ENCODE results near the gene ACRBP. TPM values are rescaled to one million over a fixed set of nuclear protein-coding genes. Genes with fewer than 3 reads are reported as not detected.

The ACRBP gene
- total RNA-seq (2014; rRNA removed; shearing (Covaris generic)) = not detected in 2 replicates

DNA sequence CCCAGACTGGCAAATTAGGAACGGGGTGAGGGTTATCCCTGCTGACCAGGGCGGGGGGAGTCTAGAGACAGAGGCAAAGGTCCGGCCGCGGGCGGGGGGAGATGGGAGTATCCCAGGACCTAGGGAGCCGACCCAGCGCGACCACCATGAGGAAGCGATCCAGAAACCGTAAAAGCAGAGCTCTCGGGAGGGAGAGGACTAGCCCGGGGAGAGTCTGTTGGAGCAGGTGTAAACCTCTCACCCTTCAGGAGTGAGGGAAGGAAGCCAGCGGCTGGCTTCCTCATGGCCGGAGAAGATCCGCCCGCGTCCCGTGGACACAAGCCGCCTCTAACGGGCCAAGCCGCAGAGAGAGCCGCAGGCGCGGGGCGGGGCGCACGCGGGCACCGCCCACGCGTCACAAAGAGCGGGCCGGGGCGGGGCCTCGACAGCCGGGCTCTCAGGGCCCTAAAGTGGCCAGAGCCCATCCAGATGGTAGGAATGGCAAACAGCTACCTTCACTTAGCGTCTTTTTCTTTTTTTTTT lies at the start of gene ACRBP:
Gene ACRBP (minus strand): TSS at position 350 of the 522 bp plus-strand sequence. CDS start 66 bp downstream, at position 284.
- no peak for DNase-seq (ENCODE audit: low read depth)

DNA sequence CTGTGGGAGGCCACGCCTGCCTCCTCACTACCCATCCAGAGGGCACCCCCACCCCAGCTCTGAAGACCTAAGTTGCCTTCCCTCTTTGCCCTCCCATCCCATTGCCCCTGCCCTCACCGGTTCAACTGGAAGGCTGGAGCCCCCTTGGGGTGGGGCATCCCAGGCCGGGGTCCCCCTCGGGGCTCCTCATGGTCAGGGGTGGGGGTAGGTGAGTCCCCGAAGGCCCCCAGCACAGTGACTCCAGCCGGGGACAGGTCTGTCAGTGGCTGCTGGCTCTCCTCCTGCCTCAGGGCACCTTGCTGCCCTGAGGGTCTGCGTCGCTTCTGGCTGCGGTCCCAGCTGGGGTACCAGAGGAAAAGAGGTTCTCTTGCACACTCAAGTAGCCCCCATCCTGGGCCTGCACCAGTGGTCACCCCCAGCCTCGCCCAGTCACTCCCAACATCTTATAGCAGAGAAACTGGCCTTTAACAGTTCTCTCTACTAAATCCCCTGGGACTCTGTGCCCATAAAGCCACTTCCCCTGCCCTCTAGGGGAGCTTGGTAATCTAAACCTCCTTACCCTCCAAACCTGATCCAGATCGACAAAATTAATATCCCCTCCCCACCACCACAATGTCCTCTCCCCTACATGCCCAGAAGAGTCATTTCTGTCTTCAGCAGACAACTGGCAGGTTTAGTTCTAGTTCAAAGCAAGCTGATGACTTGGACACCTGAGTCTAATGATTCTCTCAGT lies 48.2 kb upstream of the ACRBP start:
- no peak for DNase-seq (ENCODE audit: low read depth)

DNA sequence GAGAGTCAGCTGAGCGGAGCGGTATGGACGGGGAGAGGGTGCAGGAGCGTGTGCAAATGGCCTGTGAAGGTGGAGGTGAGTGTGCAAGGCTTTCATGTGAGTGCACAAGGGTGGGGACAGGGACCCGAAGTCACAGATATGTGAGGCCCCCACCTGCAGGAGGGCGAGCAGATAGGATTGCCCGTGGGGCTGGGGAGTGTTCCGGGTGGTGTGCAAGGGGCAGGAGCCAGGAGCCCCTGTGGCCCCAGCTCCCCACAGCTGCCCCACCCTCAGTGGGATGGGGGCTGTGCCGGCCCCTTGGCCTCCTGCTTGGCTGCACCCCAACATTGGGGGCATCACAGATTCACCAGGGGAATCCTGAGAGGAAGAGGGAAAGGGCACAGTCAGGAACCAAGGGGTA lies 47.5 kb upstream of the ACRBP start:
- DNase-seq (ENCODE audit: low read depth) = no peak

DNA sequence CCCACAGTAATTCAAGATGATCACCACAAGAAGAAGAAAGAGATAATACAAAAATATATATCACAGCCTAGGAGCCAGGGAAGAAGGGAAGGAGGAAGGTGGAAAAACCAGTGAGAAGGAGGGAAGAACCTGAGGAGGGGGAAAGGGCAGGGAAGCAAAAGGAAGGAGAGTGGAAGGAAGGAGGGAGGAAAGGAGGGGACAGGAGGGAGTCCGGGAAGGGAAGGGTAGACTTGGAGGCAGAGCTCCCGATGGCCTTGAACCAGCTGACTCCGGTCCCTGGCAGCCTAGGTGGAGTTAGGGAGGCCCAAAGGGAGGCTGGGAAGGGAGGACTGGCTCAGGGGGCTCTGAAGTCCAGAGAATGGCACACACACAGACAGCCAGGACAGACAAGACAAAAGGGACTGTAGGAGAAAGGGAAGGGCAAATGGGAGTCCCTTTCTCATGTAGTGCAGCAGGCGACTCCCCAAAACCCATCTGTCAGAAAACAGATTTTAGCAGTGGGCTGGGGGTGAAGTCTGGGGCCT lies 46.7 kb upstream of the ACRBP start:
- DNase-seq (ENCODE audit: low read depth) = no peak

DNA sequence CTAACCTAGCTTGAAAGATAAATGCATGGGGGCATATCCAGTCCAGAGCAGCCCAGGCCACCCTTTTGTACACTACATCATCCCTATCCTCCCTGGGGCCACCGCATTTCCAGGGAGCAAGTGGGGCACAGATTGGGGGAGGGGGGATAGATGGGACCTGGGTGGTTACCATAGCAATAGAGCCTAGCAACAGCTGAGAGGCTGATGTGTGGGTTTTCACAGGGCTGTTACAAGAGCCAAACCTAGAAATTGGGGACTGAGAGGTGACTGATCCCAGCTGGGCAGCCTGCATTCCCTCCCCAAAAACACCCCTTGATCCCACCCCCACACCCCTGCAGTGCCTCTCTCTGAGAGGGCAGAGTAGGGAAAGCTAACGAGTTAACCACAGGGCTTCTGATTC lies 45.7 kb upstream of the ACRBP start:
- no peak for DNase-seq (ENCODE audit: low read depth)

DNA sequence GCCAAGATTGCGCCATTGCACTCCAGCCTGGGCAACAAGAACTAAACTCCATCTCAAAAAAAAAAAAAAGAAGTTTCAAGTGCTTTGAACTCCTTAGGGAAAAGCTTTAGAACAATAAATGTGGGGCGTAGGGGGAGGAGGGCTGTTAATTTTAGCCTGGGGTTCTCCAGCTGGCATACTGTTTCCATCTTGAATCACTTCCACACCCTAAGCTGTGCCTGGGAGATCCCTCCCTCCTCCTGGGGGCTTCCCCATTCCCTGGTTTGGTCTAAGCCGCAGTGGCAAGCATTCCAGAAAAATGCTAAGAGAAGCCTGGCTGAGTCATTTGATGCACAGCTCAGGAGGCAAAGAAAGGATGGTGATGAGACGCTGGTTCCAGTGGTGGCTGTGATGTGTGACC lies 44.2 kb upstream of the ACRBP start:
- peak; percentile 54 for DNase-seq (ENCODE audit: low read depth)

DNA sequence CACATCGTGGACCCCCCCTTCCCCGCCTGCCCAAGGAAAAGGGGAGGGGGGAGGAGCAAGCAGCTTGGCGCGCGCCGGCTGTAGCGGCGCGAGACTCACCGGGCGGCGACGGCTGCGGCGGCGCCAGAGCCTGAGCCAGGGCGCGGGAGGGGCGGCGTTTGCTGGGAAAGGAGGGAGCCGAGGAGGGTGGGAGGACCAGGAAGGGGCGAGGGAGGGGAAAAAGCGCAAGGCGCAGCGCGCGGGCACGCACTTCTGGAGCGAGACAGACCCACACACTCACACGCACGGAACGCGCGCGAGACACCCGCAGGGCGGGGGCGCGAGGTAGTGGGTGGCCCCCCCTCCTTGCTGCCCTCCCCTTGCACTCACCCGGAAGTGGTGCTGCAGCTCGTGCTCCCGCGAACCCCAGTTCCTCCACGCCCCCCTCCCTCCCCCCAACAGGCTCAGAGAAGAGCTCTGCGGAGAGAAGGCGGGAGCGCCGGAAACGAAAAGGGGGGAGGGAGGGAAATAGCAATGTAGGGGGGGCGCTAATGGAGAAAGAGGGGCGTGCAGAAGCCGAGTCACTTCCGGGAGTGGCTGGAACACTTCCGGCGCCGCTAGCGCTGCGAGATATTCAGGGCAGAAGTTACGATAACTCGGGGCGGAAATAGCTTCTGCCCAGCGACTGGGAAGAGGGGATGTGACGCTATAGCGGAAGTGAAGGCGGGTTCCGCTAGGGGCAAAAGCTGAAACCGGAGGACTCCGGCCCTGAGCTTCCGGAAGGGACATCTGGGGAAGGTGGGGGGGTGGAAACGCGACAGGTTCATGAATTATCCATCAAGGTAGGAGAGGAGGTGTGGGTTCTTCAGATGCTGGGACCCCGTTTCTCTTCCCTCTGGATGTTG lies 42.0 kb upstream of the ACRBP start, which contains the start of gene ZNF384:
Gene ZNF384 (minus strand): TSS at position 377 of the 884 bp plus-strand sequence. CDS start 9,855 bp downstream, outside the sequence.
- peak; percentile 99 for DNase-seq (ENCODE audit: low read depth)

DNA sequence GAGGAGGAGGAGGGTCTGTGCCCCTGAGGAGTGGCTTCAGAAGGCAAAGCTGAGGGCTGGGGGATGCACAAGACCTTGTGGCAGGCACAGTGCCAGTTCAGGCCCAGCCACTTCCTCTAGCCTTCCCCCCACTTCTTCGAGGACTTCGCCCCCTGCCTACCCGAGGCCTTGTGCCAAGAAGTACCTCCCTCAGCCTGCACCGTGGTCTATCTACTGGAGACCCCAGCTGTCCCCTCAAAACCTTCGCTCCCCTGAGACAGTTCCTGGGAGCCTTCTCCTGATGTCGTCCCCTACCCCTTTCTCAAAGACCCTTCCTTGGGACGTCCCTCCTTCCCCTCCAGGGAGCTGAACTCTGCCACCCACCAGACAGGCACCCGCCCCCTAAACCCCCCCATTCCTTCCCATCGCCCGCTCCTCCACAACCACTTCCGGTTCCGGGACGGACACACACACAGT lies 41.3 kb upstream of the ACRBP start:
- peak; percentile 26 for DNase-seq (ENCODE audit: low read depth)

DNA sequence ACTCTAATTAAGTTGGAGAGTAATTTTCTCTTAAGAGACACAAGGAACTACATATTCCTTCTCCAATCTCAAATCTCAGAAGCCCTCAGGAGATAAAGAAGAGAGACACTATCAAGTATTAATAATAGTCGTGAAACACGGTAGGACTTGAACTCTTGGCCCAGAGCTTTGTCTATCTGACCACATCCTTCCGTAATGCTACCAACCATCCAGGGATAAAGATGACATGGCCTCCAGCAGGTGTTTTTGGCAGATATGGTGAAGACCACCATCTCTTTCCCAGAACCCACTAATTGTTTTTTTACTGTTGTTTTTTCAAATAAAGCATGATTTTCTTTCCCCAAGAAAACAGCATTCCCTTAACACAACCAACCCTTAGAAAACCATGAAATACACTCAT lies 38.6 kb upstream of the ACRBP start:
- no peak for DNase-seq (ENCODE audit: low read depth)

DNA sequence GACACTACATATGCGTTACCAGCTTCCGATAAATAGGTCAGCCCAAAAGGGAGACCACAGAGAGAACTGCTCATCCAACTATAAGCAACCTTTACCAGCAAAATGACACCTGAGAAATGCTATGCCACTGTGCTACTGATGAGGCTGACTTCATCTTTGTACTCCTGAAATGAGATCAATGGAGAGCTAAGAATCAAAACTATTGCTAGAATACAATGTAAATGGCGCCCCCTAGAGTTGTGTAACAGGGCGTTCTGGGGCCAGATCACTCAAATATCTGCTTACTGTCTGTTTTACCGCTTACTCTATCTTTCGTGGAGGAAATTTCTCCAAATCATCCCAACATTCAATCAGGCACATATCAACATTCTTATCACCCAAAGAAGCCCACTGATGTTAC lies 37.4 kb upstream of the ACRBP start:
- DNase-seq (ENCODE audit: low read depth) = peak; percentile 44

DNA sequence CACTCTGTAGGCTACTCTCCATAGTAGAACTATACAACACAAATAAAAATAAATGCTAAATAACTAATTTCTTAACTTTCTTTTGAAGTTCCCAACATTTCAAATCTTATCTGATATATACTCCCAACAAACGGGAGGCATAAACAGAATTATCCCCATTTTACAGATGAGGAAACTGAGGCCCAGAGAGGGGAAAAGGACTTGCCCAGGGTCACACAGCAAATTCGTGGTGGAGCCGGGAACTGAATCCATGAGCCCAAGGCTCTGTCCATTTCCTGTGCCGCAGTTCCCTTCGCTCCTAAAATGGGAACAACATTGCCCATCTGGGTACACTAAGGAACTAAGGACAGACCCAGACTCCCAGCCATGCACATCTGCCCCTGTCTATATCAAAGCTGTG lies 29.7 kb upstream of the ACRBP start:
- no peak for DNase-seq (ENCODE audit: low read depth)

DNA sequence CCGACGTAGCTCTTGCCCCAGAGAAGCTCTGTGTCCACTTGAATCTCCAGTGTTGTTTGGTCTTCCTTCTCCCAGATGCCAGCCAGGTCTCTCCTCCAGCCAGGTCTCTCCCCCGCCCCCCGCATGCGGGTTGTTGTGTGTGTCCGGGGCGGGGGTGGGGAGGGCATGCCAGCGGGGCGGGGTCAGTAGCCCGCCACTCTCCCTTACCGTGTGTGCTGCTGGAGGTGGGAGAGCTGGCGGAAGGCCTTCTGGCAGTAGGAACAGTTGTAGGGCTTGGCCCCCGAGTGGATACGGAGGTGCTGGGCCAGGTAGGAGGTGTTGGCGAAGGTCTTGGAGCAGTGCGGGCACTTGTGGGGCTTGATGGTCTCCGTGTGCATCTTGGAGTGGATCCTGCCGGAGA lies 24.9 kb upstream of the ACRBP start:
- DNase-seq (ENCODE audit: low read depth) = no peak

DNA sequence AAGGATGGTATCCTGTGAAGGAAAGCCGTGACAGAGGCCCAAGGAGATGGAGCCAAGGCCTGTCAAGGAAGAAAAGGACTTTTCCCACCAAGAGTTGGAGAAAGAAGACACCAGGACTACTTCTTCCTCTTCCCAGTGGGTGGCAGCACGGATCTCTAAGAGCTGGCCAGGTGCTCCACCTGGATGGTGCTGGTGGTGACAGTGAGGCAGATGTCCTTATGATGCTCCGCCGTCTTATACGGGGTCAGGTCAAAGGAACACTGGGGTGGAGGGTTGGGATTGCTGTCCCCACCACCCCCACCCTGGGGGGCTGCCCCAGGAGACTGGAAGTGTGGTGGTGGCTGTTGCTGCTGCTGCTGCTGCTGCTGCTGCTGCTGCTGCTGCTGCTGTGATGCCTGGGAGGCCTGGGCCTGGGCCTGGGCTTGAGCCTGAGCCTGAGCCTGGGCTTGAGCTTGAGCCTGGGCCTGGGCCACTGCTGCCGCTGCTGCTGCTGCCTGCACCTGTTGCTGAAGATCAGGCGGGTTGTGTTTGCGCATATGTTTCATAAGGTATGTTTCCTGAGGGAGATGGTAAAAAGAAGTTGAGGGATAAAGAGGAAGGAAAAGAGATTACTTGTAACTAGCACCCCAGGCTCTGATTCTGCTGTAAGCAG lies 20.5 kb upstream of the ACRBP start:
- DNase-seq (ENCODE audit: low read depth) = peak; percentile 24

DNA sequence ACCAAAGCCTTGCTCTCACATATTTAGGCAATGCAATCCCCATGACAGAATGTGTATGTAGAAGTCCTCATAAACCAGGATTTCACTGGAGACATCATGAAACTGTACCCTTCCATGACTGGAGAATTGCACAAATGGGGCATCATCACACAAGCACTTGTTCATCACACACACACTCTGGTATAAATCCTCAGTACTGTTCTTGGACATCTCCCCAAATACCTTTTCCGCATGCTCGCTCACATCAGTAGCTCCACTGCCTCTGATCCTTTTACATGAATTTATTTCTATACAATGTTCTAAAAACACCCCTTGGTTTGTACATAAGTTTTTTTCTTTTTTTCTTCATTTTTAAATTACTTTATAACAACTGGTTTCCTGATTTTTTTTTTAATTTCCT lies 19.0 kb upstream of the ACRBP start:
- DNase-seq (ENCODE audit: low read depth) = peak; percentile 11

DNA sequence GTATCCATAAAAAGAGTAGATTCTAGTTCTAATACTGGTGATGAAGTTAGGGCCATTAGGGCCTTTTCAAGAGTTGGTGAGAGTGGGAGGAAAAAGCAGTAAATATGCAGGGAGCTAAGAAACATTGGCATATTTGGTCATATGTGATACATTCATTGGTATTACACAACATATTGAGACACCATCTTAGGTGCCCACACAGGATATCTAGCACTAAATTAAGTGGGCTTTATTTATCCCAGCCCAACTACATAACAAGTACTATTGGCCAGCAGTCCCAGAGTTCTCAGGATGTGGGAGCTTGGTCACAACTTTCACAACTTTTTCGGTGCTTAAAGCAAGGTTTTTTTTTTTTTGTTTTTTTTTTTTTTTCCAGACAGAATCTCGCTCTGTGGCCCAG lies 17.7 kb upstream of the ACRBP start:
- DNase-seq (ENCODE audit: low read depth) = no peak

DNA sequence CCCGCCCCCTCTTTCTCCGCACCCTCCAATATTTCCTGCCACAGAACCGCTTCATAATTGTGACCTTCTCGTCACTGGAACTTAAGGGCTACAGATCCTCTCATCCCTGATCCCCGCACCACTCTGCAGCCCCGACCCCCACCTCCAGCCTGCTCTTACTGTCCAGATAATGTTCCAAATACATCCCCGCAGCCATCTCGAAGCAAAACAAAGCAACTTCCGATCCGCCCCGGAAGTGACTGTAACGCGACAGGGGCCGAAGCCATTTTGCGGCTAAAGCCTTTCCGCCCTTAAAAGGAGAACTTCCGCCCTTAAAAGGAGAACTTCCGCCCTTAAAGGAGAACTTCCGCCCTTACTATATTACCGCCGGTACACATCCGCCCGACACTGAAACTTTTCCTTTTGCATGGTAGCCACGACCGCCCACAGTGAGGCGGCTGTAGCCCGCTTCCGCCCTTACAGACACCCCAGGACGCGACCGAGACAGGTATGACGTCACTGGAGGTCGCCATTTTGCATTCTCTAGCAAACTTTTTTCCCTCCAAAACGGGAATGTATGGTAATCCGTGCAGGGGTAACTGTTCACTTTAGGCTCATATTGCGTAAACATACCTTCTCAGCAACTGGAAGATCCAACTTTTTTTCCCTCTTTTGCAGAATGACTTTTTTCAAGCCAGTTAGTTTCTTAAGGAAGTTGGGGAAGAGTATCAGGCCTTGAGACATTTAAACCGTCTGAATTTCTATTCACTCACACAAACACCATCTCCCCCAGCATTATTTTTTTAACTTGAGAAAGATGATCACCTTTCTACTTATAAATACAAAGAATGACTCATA lies 15.9 kb upstream of the ACRBP start, which contains the start of gene ING4:
Gene ING4 (minus strand): TSS at position 214 of the 837 bp plus-strand sequence. CDS start 18 bp downstream, at position 196.
- DNase-seq (ENCODE audit: low read depth) = peak; percentile 99

DNA sequence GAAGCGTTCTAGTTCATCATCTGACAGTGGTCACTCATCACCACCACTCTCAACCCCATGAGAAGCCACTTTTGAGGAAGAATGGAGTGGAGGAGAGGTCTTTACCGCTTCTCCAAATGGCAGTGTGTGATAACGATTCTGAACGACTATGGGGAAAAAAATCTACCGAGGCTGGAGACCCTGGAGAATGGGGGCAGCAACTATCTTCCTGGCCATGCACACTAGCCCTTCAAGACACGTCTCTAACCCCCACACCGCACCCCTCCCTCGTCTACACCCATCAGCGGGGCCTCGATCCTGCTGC lies 15.3 kb upstream of the ACRBP start:
- no peak for DNase-seq (ENCODE audit: low read depth)

DNA sequence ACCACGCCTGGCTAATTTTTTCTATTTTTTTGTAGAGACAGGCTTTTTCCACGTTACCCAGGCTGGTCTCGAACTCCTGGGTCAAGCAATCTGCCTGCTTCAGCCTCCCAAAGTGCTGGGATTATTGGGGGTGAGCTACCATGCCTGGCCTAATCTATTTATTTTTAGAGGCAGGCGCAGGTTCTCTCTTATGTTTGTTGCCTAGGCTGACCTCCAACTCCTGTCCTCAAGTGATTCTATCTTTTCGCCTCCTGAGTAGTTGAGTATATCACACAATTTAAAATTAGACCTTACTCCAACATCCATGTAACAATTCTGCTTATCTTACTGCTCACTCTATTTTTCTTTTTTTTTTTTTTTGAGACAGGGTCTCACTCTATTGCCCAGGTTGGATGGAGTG lies 6.8 kb upstream of the ACRBP start:
- no peak for DNase-seq (ENCODE audit: low read depth)

DNA sequence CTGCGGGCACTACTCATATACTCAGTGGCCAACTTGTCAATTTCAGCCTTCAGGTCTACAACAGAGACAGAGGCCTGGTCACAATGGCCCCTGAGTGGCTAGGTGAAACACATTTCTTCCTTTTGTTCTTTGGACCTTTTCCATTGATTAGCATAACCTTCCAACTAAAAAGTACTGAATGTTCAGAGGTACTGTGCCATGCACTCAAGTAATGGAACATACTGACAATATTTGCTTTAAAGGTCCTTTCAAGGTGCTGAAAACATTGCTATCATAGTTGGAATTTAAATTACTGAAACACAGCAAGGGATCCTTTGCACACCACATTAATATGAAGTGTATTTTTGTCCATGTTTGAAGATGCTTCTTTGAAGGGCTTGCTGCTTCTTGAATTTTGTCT lies 6.1 kb upstream of the ACRBP start:
- DNase-seq (ENCODE audit: low read depth) = no peak

DNA sequence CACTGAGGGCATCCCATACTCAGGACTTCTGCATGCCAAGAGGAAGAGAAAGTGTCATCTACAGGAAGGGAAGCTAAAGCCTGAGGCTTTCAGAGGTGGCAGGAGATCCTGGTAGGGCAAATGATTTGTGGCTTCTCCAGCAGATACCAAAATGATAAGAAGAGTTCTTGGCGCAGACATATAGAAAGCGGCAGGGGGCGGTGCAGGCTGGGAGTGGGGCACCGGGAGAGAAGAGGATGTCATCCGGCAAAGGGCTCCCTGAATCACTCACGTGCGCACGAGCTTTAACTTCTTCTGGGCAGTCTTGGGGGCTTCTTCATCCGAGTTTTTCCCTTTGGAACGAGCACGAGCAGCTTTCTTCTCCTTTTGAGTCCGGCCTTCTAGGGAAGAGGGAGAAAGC lies 5.2 kb upstream of the ACRBP start:
- no peak for DNase-seq (ENCODE audit: low read depth)

DNA sequence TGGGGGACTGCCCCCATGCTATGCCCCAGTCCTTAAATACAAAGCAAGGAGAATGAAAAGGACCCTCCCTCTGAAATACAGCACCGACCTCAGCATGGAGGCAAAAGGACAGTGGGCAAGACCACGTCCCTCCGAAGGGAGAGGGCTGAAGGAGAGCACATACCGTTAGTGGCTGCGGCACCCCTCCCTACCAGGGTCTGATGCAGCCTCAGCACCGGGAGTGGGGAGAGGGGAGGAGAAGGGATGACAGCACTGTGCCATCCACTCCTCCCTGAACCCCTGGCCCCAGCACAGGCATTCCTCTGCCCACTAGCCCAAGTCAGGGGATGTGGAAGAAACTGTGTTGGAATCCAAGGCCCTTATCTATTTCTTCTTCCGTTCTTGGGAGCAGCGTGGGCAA lies 3.6 kb upstream of the ACRBP start:
- no peak for DNase-seq (ENCODE audit: low read depth)

All from M059J (cell line).